Measurements from ENCODE around the gene PHYH.
"Not testable (repeated sequence)": the region's sequence is repeated elsewhere in the genome, so short reads cannot be mapped to it uniquely, and the experiment has no call there.

Gene PHYH

DNA sequence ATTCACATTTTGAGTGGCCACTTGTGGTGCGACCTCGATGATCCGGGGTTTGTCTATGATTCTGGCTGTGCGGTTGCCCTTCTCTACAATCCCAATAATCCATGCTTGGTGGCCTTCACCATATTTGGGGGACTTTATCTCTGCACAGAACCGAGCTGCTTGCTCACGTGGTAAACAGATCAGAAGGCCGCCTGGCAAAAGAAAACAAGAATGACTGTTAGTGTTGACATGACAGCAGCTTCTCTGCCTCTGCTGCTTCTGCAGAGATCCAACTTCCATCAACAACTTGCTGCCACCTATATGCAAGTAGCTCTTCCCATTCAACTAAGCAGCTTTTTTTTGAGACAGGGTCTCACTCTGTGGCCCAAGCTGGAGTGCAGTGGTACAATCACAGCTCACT lies 19.3 kb upstream of the PHYH start:
- no peak for DNase-seq (ENCODE audit: low spot score)

GRCh38 chr10:13317474-13317873 lies 17.6 kb upstream of the PHYH start:
- no peak for DNase-seq (ENCODE audit: low spot score)

DNA sequence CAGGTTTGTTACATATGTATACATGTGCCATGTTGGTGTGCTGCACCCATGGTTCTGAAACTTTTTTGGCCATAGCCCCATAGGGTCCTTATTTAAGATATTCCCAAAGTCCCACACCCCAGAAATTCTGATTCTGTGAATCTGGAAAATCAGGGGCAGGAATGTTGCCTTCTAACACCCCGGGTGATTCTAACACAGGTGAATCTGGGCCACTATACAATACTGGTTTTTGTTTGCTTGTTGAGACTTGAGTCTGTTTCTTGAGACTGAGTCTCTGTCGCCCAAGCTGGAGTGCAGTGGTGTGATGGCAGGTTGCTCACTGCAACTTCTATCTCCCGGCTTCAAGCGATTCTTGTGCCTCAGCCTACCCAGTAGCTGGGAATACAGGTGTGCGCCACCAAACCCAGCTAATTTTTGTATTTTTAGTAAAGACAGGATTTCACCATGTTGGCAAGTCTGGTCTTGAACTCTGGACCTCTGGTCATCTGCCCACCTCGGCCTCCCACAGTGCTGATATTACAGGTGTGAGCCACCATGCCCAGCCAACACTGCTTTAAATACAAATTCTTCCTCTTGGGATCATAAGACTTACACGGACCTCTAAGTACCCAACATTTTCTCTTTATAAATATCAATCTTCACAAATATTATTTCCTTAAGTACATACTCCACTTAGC lies 16.9 kb upstream of the PHYH start:
- no peak for DNase-seq (ENCODE audit: low spot score)

GRCh38 chr10:13315361-13315760 lies 15.5 kb upstream of the PHYH start:
- DNase-seq (ENCODE audit: low spot score), result no peak

GRCh38 chr10:13311177-13311575 lies 11.3 kb upstream of the PHYH start:
- no peak for DNase-seq (ENCODE audit: low spot score)

- no peak for DNase-seq (ENCODE audit: low spot score)
These were observed 10.8 kb upstream of the PHYH start for GRCh38 chr10:13310518-13311176.

GRCh38 chr10:13309792-13310191 lies 9.9 kb upstream of the PHYH start:
- no peak for DNase-seq (ENCODE audit: low spot score)

GRCh38 chr10:13308096-13308495 lies 8.2 kb upstream of the PHYH start:
- DNase-seq (ENCODE audit: low spot score), result no peak

- no peak for DNase-seq (ENCODE audit: low spot score)
These were observed 6.2 kb upstream of the PHYH start for GRCh38 chr10:13306103-13306502.

DNA sequence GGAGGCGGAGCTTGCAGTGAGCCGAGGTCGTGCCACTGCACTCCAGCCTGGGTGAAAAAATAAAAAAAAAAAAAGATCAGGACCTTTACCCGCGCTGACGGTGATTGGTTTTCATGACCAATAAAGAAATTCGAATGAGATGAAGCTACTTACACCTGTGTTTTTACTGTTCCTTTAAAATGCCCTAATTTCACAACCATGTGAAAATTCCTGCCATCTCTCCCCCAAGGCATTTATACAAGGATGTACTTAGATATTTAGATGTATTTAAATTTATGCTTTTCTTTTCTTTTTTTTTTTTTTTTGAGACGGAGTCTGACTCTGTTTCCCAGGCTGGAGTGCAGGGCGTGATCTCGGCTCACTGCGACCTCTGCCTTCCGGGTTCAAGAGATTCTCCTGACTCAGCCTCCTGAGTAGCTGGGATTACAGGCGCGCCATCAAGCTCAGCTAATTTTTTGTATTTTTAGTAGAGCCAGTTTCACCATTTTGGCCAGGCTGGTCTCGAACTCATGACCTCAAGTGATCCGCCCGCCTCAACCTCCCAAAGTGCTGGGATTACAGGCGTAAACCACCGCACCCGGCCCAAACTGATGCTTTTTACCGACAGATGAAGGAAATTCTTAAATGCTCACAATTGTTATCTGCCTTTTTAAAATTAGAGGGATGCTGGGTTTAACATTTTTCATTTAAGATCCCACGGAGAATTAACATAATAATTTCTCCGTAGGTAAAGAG lies 3.1 kb upstream of the PHYH start:
- DNase-seq (ENCODE audit: low spot score), result no peak

GRCh38 chr10:13298748-13299436 lies 972 bp downstream of the PHYH start:
- no peak for DNase-seq (ENCODE audit: low spot score)

DNA sequence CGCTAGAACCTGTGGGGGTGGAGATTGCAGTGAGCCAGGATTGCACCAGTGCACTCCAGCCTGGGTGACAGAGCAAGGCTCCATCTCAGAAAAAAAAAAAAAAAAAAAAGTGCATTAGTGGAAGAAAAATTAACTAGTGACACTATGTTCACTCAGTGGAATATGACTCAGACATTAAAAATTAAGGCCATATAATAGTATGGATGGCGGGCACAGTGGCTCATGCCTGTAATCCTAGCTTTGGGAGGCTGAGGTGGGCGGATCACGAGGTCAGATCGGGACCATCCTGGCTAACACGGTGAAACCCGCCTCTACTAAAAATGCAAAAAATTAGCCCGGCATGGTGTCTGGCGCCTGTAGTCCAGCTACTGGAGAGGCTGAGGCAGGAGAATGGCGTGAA lies 3.4 kb downstream of the PHYH start:
- DNase-seq (ENCODE audit: low spot score), result no peak

- no peak for DNase-seq (ENCODE audit: low spot score)
These were observed 5.1 kb downstream of the PHYH start for GRCh38 chr10:13294784-13295183.

DNA sequence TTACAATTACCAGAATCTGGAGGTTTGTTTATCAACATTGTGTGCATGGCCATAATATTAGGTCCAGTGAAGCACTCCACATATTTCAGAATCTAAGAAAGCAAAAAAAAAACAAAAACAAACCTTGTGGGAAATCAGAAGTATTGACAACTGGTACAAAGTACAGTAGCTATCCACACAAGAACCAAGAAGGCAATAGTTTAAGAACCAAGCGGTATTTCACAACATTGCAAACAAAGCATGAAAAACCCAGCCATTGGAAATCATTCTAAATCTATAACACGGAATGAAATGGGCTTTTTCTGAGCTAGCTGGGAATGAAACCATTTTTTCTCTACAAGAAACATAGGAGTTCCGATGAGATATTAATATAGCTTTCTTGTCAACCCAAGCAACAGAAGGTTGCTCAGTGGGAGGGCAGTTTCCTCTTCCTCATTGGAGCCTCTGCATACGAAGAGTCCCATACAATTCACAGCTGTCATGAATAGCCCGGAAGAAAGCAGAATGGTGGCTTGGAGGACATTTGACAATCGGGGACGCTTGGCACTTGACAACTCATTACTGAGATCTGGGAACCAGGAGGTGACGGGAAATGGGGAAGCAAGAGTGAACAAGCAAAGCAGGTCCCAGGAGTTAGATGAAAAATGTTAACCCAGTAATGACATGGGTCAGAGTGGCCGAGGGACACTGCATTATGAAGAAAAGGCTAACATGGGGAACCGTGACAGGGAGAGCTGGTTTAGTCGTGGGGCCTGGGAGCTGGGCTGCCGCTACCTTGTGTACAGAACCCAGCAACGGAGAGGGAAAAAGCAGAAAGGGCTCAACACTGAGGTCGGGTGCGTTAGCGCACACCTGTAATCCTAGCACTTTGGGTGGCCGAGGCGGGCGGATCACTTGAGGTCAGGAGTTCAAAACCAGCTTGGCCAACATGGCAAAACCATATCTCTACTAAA lies 7.8 kb downstream of the PHYH start:
- DNase-seq (ENCODE audit: low spot score), result no peak

GRCh38 chr10:13291061-13291460 lies 8.8 kb downstream of the PHYH start:
- no peak for DNase-seq (ENCODE audit: low spot score)

DNA sequence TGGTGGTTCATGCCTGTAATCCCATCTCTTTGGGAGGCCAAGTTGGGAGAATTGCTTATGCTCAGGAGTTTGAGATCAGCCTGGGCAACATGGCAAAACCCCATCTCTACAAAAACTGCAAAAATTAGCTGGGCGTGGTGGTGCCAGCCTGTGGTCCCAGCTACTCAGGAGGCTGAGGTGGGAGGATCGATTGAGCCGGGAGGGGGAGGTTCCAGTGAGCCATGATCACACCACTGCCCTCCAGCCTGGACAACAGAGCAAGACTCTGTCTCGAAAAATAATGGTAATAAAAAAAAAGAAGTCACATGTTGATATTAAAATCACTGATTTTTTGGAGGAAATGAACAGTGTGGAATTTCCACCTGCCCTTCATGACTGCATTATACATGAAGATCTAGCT lies 15.8 kb downstream of the PHYH start:
- no peak for DNase-seq (ENCODE audit: low spot score)

GRCh38 chr10:13282348-13282747 lies 17.5 kb downstream of the PHYH start:
- DNase-seq (ENCODE audit: low spot score), result not testable (repeated sequence)

- no peak for DNase-seq (ENCODE audit: low spot score)
These were observed 23.0 kb downstream of the PHYH start for GRCh38 chr10:13276749-13277365.

DNA sequence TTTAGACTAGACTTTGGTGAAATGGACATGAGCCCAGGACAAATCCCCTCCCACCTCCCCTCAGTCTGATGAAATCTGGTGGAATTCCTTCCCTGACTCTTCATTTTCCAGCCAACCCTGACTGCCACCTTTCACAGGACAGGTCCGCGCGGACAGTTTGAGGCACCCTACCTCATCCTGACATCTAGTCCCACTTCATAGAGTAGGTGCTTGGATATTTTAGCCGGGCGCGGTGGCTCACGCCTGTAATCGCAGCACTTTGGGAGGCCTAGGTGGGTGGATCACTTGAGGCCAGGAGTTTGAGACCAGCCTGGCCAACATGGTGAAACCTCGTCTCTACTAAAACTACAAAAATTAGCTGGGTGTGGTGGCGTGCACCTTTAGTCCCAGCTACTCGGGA lies 23.7 kb downstream of the PHYH start:
- not testable (repeated sequence) for DNase-seq (ENCODE audit: low spot score)

DNA sequence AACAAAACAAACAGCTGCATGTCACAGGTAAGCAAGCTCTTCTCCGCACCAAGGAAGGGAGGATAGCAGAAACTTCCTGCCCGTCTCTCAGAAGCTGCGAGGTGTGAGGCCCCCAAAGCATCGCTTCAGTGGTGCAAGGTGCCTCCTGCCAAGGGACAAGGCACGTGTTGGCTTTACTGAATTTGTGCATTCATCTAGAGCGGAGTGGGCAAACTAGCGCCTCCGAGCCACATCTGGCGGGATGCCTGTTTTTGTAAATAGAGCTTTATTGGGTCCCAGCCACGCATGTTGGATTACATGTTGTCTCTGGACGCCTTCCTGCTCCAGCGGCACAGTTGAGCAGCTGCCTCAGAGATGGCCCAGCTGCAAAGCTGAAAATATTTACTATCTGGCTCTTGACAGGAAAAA lies 27.7 kb downstream of the PHYH start:
- DNase-seq (ENCODE audit: low spot score), result peak; percentile 85

- DNase-seq (ENCODE audit: low spot score), result peak; percentile 13
These were observed 28.2 kb downstream of the PHYH start for GRCh38 chr10:13271552-13272163.
